ENCODE data around the gene DPH1.

DNA sequence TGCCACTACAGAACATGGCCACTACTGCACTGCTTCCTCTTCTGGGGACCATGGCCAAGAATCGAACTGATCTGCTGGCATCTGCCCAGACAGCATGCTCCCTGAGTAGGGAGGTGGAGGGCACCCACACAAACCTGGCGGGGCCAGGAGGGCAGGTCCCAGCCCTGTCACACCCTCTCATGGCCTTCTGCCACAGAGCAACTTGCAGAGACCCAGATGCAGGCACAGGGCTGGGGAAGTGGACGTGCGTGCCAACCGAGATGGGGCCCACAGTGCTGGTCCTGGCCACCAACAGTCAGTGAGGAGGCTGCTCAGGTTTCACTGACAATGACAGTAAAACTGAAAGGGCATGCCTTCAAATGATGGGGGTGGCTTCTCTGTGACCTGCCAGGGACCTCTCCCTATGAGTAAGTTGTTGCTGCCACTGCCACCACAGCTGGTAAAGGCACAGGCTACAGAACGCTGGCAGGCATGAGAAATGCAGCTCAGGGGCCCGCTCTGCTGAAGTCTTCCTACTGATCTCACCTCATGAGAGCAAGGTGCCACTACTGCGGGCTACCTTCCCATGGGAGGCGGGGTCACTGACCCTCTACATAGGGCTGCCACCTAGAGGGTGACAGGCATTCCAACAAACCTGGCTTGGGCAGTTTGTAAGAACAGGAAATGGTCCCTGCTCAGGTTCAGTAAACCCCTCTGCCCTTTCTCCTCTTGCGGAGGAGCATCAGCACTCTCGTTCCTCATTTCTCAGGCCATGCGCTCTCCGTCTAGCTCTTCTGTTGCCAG is 40.5 kb downstream of the DPH1 start:
- TF ChIP-seq, protein P1, sequence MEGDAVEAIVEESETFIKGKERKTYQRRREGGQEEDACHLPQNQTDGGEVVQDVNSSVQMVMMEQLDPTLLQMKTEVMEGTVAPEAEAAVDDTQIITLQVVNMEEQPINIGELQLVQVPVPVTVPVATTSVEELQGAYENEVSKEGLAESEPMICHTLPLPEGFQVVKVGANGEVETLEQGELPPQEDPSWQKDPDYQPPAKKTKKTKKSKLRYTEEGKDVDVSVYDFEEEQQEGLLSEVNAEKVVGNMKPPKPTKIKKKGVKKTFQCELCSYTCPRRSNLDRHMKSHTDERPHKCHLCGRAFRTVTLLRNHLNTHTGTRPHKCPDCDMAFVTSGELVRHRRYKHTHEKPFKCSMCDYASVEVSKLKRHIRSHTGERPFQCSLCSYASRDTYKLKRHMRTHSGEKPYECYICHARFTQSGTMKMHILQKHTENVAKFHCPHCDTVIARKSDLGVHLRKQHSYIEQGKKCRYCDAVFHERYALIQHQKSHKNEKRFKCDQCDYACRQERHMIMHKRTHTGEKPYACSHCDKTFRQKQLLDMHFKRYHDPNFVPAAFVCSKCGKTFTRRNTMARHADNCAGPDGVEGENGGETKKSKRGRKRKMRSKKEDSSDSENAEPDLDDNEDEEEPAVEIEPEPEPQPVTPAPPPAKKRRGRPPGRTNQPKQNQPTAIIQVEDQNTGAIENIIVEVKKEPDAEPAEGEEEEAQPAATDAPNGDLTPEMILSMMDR (IDR thresholded peaks at IDR 0.05 in 4 of 5, conservative IDR thresholded peaks at IDR 0.05 in 1 of 5) = no peak
- no peak for TF ChIP-seq POLR2A (IDR thresholded peaks at IDR 0.05)
